Endothelial cell of umbilical vein (primary cell): Measurements from ENCODE around the gene HOXC12. TPM values are rescaled to one million over a fixed set of nuclear protein-coding genes. Genes with fewer than 3 reads are reported as not detected.

Experiments
- BruUV-seq: library from RNA; stranded (reverse); fragments of 400-500 nt; replicated peaks from 2 replicates; lab custom pipeline; 2021; lab: Mats Ljungman, UMichigan
- CTCF ChIA-PET: fragments of 300-600, 350-600 bp; sonication (Branson Sonifier 250); formaldehyde crosslinking; loops from one replicate; lab custom pipeline; 2021; ENCODE audit warnings: antibody characterized with exemption, inconsistent platforms; lab: Charles Lee
- POLR2A ChIA-PET: fragments of 300-600, 350-600 bp; sonication (Branson Sonifier 250); formaldehyde crosslinking; loops from one replicate; lab custom pipeline; 2021; ENCODE audit warnings: antibody characterized with exemption, inconsistent platforms; lab: Charles Lee
- DNase-seq: peaks from one replicate; pipeline ENCODE4 v3.0.0-alpha.2; 2011; ENCODE audit warnings: low read depth, low spot score
- FAIRE-seq: peaks from 2 replicates; lab custom pipeline; 2011; peaks lifted over from hg19 to GRCh38; lab: Jason Lieb, UNC
- H2AFZ ChIP-seq: 2 replicates; pipeline ENCODE4 v1.6.0; 2012; ENCODE audit warnings: low read depth, low read length, control low read depth, inconsistent platforms
- H3K27ac ChIP-seq: 2 replicates; pipeline ENCODE4 v1.5.1; 2011; ENCODE audit warnings: low read depth, mild to moderate bottlenecking, control low read depth, low read length, moderate library complexity; ENCODE audit not compliant: insufficient read depth
- H3K27me3 ChIP-seq, 2 experiments: 2 replicates each; pipeline versions ENCODE4 v1.6.0 to v1.6.1; 2011; ENCODE audit warnings: low read length in 2 of 2, mixed read lengths in 1 of 2; ENCODE audit not compliant: control insufficient read depth in 2 of 2, insufficient read depth in 2 of 2
- H3K36me3 ChIP-seq, 2 experiments: 2 replicates in 1 of 2; 3 replicates in 1 of 2; pipeline ENCODE4 v1.5.1; 2011; ENCODE audit warnings: low read length in 2 of 2, mild to moderate bottlenecking in 1 of 2, moderate library complexity in 1 of 2; ENCODE audit not compliant: control insufficient read depth in 2 of 2, insufficient read depth in 2 of 2; ENCODE audit errors: extremely low read depth in 1 of 2
- H3K4me1 ChIP-seq: 3 replicates; pipeline ENCODE4 v1.5.1; 2011; ENCODE audit warnings: mild to moderate bottlenecking, low read length; ENCODE audit not compliant: control insufficient read depth, insufficient read depth; ENCODE audit errors: extremely low read depth
- H3K4me2 ChIP-seq: 2 replicates; pipeline ENCODE4 v1.6.1; 2011; ENCODE audit warnings: low read length, control low read depth, mixed read lengths; ENCODE audit not compliant: insufficient read depth
- H3K4me3 ChIP-seq, 3 experiments: fragments of 200-600 bp in 1 of 3; sonication (generic), shearing (Covaris generic) in 1 of 3; replicated peaks in 1 of 3; 2 replicates each; pipeline ENCODE4 v1.5.1; 2011 to 2016; ENCODE audit warnings: control low read depth in 3 of 3, low read length in 3 of 3, mild to moderate bottlenecking in 2 of 3, inconsistent platforms in 1 of 3, low read depth in 1 of 3, moderate library complexity in 1 of 3; ENCODE audit not compliant: insufficient read depth in 1 of 3
- H3K79me2 ChIP-seq: 2 replicates; pipeline ENCODE4 v1.6.0; 2012; ENCODE audit warnings: low read length, inconsistent platforms; ENCODE audit not compliant: control insufficient read depth, insufficient read depth
- H3K9ac ChIP-seq: replicated peaks from 2 replicates; pipeline ENCODE3; 2011; ENCODE audit warnings: low read length, control low read depth; ENCODE audit not compliant: insufficient read depth; ENCODE audit errors: extremely low read depth
- H3K9me1 ChIP-seq: replicated peaks from 3 replicates; pipeline ENCODE4 v1.6.0; 2011; ENCODE audit warnings: mild to moderate bottlenecking, low read length; ENCODE audit not compliant: control insufficient read depth, insufficient read depth; ENCODE audit errors: extremely low read depth
- H3K9me3 ChIP-seq: replicated peaks from 2 replicates; pipeline ENCODE4 v1.5.1; 2012; ENCODE audit warnings: low read length, inconsistent platforms; ENCODE audit not compliant: control insufficient read depth, insufficient read depth
- H4K20me1 ChIP-seq: replicated peaks from 2 replicates; pipeline ENCODE3; 2011; ENCODE audit warnings: mild to moderate bottlenecking, low read length; ENCODE audit not compliant: control insufficient read depth, insufficient read depth; ENCODE audit errors: extremely low read depth
- EZH2 ChIP-seq: IDR thresholded peaks from 2 replicates; pipeline ENCODE4 v1.6.1; 2012; ENCODE audit warnings: borderline replicate concordance, low read depth, mild to moderate bottlenecking, moderate library complexity, low read length, inconsistent platforms; ENCODE audit not compliant: severe bottlenecking
- FOS ChIP-seq: IDR thresholded peaks from 2 replicates; pipeline ENCODE4 v1.6.1; 2011; ENCODE audit warnings: mild to moderate bottlenecking, low read length, moderate library complexity, borderline replicate concordance; ENCODE audit not compliant: insufficient read depth
- GATA2 ChIP-seq: IDR thresholded peaks from 2 replicates; pipeline ENCODE4 v1.7.0; 2011; ENCODE audit warnings: low read depth, mild to moderate bottlenecking, moderate library complexity, mixed read lengths, low read length; ENCODE audit not compliant: insufficient read length, insufficient read depth
- JUN ChIP-seq: IDR thresholded peaks from 2 replicates; pipeline ENCODE4 v1.6.1; 2011; ENCODE audit warnings: borderline replicate concordance, low read depth; ENCODE audit not compliant: insufficient read length, insufficient read depth
- MYC ChIP-seq: IDR thresholded peaks from one replicate; pipeline ENCODE4 v1.6.1; 2011; ENCODE audit warnings: mild to moderate bottlenecking, low read depth, low read length
- POLR2A ChIP-seq: IDR thresholded peaks from 2 replicates; pipeline ENCODE4 v1.6.1; 2012; ENCODE audit warnings: low read depth, mild to moderate bottlenecking, control low read depth, low read length
- POLR2AphosphoS5 ChIP-seq: IDR thresholded peaks from 2 replicates; pipeline ENCODE4 v1.6.1; 2012; ENCODE audit warnings: low read depth, mild to moderate bottlenecking, control low read depth, low read length, moderate library complexity; ENCODE audit not compliant: insufficient read depth
- dilution Hi-C: fragments of 300-500 bp; cut with MboI; formaldehyde crosslinking; loops from one replicate; pipeline ENCODE4 v1.15.0; 2019; ENCODE audit warnings: low sequenced_read_pairs; ENCODE audit not compliant: extremely low pct_ligation_motif_present
- intact Hi-C: fragments of 100-400 bp; cut with micrococcal nuclease; formaldehyde crosslinking; loops from one replicate; pipeline ENCODE4 v1.10.0; 2022
- polyA plus RNA-seq, 4 experiments: library from polyadenylated mRNA; depleted of rRNA in 3 of 4; stranded (reverse) in 3 of 4; unstranded in 1 of 4; fragments of >200 nt; gene quantifications; 2 replicates each; pipeline versions ENCODE4 v1.2.1 to v1.2.3, GENCODE V29; 2011 to 2012; ENCODE audit warnings: missing spikeins in 1 of 4
- total RNA-seq: library from RNA; stranded (reverse); gene quantifications from 2 replicates; pipeline ENCODE4 v1.2.3, GENCODE V29; 2021
- TF ChIP-seq, protein P1 (sequence below), 2 donors: IDR thresholded peaks; 1 replicate in 1 of 2; 2 replicates in 1 of 2; pipeline ENCODE4 v1.5.1; 2011; ENCODE audit warnings: low read length in 2 of 2, mild to moderate bottlenecking in 2 of 2, moderate library complexity in 2 of 2, control low read depth in 1 of 2, inconsistent platforms in 1 of 2, low read depth in 1 of 2; ENCODE audit not compliant: insufficient read depth in 1 of 2; ENCODE audit errors: extremely low read depth in 1 of 2
- TF ChIP-seq, protein P2 (sequence below): IDR thresholded peaks from 2 replicates; pipeline ENCODE4 v1.6.1; 2011; ENCODE audit not compliant: insufficient read depth, insufficient read length

The HOXC12 gene
- total and polyA plus RNA-seq, 2 donors (not counting 3 experiments of a cell fraction or from before 2014, with no cell fraction given) = not detected

DNA sequence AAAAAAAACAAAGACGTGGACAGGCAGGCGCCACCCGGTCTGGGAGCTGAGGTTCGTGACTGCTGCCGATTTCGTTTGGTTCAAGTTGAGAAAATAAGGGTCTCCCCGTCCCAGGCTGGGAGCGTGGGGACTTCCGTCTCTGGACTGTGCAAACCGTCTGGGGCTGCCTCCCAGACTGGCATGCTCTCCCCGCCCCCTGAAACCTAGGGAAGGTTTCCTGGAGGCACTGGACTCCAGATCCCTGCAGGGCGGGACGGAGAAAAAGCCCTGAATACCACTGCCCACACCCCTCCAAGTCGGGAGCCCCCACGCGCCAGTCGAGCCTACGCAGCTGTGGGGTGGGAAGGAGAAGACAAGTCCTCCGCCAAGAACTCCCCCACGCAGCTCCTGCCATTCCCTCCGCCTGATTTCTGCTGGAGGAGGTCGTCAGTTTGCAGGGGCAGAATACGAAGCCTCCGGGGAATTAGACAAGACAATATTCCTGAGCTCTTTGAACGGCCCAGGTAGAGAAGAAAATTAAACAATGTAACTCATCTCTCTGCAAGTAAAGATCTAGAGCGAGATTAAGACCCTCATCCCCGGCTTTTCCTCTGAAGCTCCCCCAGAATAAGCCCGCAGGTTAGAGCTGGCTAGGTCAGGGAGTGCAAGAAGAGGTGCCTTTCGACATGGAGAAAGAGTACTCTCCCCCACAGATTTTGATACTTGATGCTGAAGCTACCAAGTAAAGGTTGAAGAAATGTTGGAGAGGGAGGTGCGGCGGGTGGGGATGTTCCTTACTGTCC lies 26.5 kb upstream of the HOXC12 start:
- dilution Hi-C loops = no loop called here
- Histone ChIP-seq H3K4me2 (no peak overlapping the region), H3K36me3 (no peaks in the 10 kb centered on the region), H4K20me1 (no peaks in the 10 kb centered on the region), H2AFZ (no peak overlapping the region), H3K9me1 (no peaks in the 10 kb centered on the region), H3K27ac (no peak overlapping the region), H3K79me2 (no peaks in the 10 kb centered on the region), H3K9me3 (no peaks in the 10 kb centered on the region), H3K4me3 (no peak overlapping the region), H3K27me3 (peaks cover 82 to 98% of the 10 kb centered on the region in 2 experiments), H3K4me1 (no peaks in the 10 kb centered on the region), H3K9ac (no peak overlapping the region)
- no TSS peak for BruUV-seq
- intact Hi-C loops = no loop called here
- FAIRE-seq (no peak), DNase-seq (no peak)
- ChIA-PET POLR2A (no interaction called here), CTCF (interaction anchor here (1.0 kb wide), 1 partner anchor 10 kb away, joined by 3 read pairs; the partner anchor contains the start of gene HOXC13)
- TF ChIP-seq, protein P1, sequence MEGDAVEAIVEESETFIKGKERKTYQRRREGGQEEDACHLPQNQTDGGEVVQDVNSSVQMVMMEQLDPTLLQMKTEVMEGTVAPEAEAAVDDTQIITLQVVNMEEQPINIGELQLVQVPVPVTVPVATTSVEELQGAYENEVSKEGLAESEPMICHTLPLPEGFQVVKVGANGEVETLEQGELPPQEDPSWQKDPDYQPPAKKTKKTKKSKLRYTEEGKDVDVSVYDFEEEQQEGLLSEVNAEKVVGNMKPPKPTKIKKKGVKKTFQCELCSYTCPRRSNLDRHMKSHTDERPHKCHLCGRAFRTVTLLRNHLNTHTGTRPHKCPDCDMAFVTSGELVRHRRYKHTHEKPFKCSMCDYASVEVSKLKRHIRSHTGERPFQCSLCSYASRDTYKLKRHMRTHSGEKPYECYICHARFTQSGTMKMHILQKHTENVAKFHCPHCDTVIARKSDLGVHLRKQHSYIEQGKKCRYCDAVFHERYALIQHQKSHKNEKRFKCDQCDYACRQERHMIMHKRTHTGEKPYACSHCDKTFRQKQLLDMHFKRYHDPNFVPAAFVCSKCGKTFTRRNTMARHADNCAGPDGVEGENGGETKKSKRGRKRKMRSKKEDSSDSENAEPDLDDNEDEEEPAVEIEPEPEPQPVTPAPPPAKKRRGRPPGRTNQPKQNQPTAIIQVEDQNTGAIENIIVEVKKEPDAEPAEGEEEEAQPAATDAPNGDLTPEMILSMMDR (IDR thresholded peaks at IDR 0.05; ENCODE audit: extremely low read depth in 1 of 2, insufficient read depth in 1 of 2, low read depth in 1 of 2, low read length in 2 of 2) = no peak
- TF ChIP-seq EZH2 (no peak), MYC (no peak), POLR2A (no peak), JUN (no peak), FOS (no peak), GATA2 (no peak), POLR2AphosphoS5 (no peak)
- TF ChIP-seq, protein P2, sequence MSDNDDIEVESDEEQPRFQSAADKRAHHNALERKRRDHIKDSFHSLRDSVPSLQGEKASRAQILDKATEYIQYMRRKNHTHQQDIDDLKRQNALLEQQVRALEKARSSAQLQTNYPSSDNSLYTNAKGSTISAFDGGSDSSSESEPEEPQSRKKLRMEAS = no peak
